SH-SY5Y (cell line): Measurements from ENCODE around the gene FCAMR.

Source experiments
- GATA2 ChIP-seq: IDR thresholded peaks from 2 replicates; pipeline ENCODE4 v1.6.1; 2011; ENCODE audit warnings: mild to moderate bottlenecking, low read depth, low read length
- GATA3 ChIP-seq: IDR thresholded peaks from 2 replicates; pipeline ENCODE4 v1.6.1; 2011; ENCODE audit warnings: low read depth, mild to moderate bottlenecking, low read length, moderate library complexity

GRCh38 chr1:207019661-207020060 lies 49.4 kb upstream of the FCAMR start:
- TF ChIP-seq GATA3 (no peak), GATA2 (no peak)
